Hippocampal formation (tissue), 2 donors: ENCODE data around the gene TIFAB.

ENCODE experiments used
- DNase-seq, 2 donors: peaks; one replicate each; lab custom pipeline; 2025; lab: John Stamatoyannopoulos, UW

TIFAB gene

GRCh38 chr5:135425641-135426040 is 26.5 kb downstream of the TIFAB start:
- no peak for DNase-seq

- DNase-seq, result no peak
Measured at GRCh38 chr5:135423846-135424168, 28.3 kb downstream of the TIFAB start.

- no peak for DNase-seq
Measured at GRCh38 chr5:135423146-135423845, 28.9 kb downstream of the TIFAB start.

GRCh38 chr5:135422419-135422818 is 29.7 kb downstream of the TIFAB start:
- DNase-seq, result no peak

DNA sequence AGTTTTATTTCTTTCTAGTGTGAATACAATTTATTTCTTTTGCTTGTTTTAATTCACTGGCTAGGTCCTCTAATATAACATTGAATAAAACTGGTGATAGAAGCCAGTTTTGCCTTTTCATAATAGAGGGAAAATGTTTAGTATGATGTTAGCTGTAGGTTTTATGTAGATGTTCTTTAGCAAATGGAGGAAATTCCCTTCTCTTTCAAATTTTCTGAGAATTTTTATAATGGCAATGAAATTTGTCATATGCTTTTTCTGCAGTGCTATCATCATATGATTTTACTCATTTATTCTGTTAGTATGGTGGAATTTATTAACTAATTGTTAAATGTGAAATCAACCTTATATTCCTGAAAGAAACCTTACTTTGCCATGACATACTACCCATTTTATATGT is 35.1 kb downstream of the TIFAB start:
- DNase-seq, result no peak

- no peak for DNase-seq
Measured at GRCh38 chr5:135405082-135405481, 47.1 kb downstream of the TIFAB start.

- no peak for DNase-seq
Measured at GRCh38 chr5:135402031-135402430, 50.1 kb downstream of the TIFAB start.

GRCh38 chr5:135400866-135401265 is 51.3 kb downstream of the TIFAB start:
- DNase-seq, result no peak

GRCh38 chr5:135399794-135400542 is 52.2 kb downstream of the TIFAB start:
- DNase-seq, result no peak

GRCh38 chr5:135398855-135399793 is 53.0 kb downstream of the TIFAB start, which contains the start of gene MACROH2A1:
Gene MACROH2A1 (minus strand): TSS chr5:135399231. CDS start chr5:135389093, 10,138 bp downstream.
- DNase-seq, result peak; percentile 81 to 82

- no peak for DNase-seq
Measured at GRCh38 chr5:135398160-135398854, 53.8 kb downstream of the TIFAB start.
